Esophagus squamous epithelium (tissue), 5 donors: ENCODE results near the gene KCTD1. TPM values are rescaled to one million over a fixed set of nuclear protein-coding genes. Genes with fewer than 3 reads are reported as not detected.

Source experiments
- DNase-seq: peaks from one replicate; lab custom pipeline; 2025; lab: John Stamatoyannopoulos, UW
- H3K27ac ChIP-seq, 4 donors: fragments of 200-600 bp; sonication (generic); one replicate each; pipeline ENCODE4 v1.5.1; 2016 to 2019; ENCODE audit warnings: mild to moderate bottlenecking in 1 of 4
- H3K27me3 ChIP-seq, 4 donors: fragments of 200-600 bp; sonication (generic); 1 replicate in 3 of 4; 2 replicates in 1 of 4; pipeline versions ENCODE4 v1.5.1 to v1.6.0; 2017 to 2021; ENCODE audit warnings: antibody characterized with exemption in 1 of 4
- H3K36me3 ChIP-seq, 3 donors: fragments of 200-600 bp; sonication (generic); one replicate each; pipeline ENCODE4 v1.5.1; 2016 to 2019
- H3K4me1 ChIP-seq, 3 donors: fragments of 200-600 bp; sonication (generic); one replicate each; pipeline ENCODE4 v1.5.1; 2017 to 2019
- H3K4me3 ChIP-seq, 4 donors: fragments of 200-600 bp; sonication (generic); 1 replicate in 3 of 4; 2 replicates in 1 of 4; pipeline ENCODE4 v1.5.1; 2016 to 2019; ENCODE audit warnings: mild to moderate bottlenecking in 2 of 4, moderate library complexity in 1 of 4
- H3K9me3 ChIP-seq, 3 donors: fragments of 200-600 bp; sonication (generic); one replicate each; pipeline ENCODE4 v1.5.1; 2016 to 2019
- POLR2A ChIP-seq, 4 donors: fragments of 450-650 bp; IDR thresholded peaks; one replicate each; pipeline ENCODE4 v1.6.1; 2017; ENCODE audit warnings: antibody characterized with exemption in 4 of 4, mild to moderate bottlenecking in 4 of 4, moderate library complexity in 3 of 4
- WGBS, 2 donors: methylation state at CpG; one replicate each; pipeline ENCODE4 v1.1.5; 2018; 5-methylcytosine and 5-hydroxymethylcytosine counted together
- intact Hi-C: fragments of 100-400 bp; cut with DNase I; formaldehyde crosslinking; loops from one replicate; pipeline ENCODE4 v1.15.0; 2022
- total RNA-seq, 4 donors: library from RNA; depleted of rRNA; stranded (reverse); fragments of >200 nt; gene quantifications; one replicate each; pipeline ENCODE4 v1.1.0, GENCODE V29; 2016
- TF ChIP-seq, protein P1 (sequence below), 6 experiments: fragments of 450-650 bp in 4 of 6; fragments of 200-600 bp in 2 of 6; sonication (generic) in 2 of 6; IDR thresholded peaks; one replicate each; pipeline ENCODE4 v1.5.1; 2016 to 2019; ENCODE audit warnings: antibody characterized with exemption in 6 of 6, mild to moderate bottlenecking in 4 of 6, moderate library complexity in 4 of 6
- donor health status: DM: yes; HTN: yes; CAD: no.

The KCTD1 gene
- total RNA-seq, 4 donors from 2014 or later = 46.0 to 67.1 (median 56.6) TPM

DNA sequence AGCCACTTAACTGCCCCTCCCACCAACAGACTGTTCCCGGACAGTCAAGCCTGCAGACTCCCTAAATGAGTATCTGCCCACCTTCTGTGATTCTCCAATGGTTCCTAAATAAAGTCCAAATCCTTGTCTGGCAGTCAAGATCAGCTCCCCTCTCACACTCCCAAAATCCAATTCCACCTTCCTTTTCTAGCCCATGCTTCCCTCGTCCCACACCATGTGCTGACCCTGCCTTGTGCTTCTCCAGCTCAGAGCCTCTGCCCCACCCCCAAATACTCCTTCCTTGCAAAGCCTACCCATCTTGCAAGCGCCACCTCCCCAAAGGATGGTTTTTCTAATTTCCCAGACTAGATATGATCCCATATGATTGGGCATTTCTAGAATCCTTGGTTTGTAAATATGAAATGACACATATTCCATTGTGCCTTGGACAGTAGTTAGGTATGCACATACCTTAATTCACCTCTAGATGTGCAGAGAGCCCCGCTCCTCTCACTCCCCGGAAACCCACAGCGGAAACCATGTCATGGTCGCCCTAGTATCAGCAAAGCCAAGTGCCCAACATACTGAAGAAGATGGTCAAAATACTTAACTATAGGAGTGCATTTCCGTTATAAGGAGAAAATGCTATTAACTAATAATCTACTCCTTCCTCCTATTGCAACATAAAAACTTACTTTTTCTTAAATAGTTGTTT is 97.2 kb downstream of the KCTD1 start:
- DNase-seq = no peak
- peaks cover 7 to 24% (median 7%) of the 10 kb centered on the region in 3 donors for H3K36me3 ChIP-seq
- 87 to 90% methylated on average over 8 of the region's 8 CpGs for WGBS, 2 donors
- H3K9me3 ChIP-seq = no peaks in the 10 kb centered on the region
- H3K4me1 ChIP-seq = no peaks in the 10 kb centered on the region
- H3K27ac ChIP-seq = no peak overlapping the region
- intact Hi-C loops = no loop called here
- no peak overlapping the region for H3K4me3 ChIP-seq
- H3K27me3 ChIP-seq = no peaks in the 10 kb centered on the region
- no peak for TF ChIP-seq POLR2A (IDR thresholded peaks at IDR 0.05)
- TF ChIP-seq, protein P1, sequence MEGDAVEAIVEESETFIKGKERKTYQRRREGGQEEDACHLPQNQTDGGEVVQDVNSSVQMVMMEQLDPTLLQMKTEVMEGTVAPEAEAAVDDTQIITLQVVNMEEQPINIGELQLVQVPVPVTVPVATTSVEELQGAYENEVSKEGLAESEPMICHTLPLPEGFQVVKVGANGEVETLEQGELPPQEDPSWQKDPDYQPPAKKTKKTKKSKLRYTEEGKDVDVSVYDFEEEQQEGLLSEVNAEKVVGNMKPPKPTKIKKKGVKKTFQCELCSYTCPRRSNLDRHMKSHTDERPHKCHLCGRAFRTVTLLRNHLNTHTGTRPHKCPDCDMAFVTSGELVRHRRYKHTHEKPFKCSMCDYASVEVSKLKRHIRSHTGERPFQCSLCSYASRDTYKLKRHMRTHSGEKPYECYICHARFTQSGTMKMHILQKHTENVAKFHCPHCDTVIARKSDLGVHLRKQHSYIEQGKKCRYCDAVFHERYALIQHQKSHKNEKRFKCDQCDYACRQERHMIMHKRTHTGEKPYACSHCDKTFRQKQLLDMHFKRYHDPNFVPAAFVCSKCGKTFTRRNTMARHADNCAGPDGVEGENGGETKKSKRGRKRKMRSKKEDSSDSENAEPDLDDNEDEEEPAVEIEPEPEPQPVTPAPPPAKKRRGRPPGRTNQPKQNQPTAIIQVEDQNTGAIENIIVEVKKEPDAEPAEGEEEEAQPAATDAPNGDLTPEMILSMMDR (IDR thresholded peaks at IDR 0.05) = no peak

DNA sequence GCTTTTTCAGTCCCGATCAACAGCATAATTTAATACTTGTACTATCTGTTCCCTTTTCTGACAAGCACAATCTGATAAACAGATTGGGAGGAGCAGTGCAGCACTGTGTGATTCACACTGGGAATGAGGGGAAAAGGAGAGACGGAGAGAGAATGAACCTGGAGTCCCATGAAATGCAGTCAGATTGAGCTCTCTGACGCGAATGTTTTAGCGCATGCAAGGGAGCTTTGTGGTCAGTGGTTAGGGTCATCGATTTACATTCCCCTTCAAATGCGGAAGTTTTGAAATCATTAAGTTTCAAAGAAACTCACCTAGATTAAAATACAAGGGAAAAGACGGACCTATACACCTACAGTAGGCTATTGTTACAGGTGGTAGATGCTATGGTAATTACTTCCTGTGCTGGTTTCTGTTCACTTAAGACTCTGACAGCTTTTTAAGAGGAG is 99.6 kb downstream of the KCTD1 start:
- no peak overlapping the region for H3K4me3 ChIP-seq
- H3K27ac ChIP-seq = no peak overlapping the region
- no peaks in the 10 kb centered on the region for H3K27me3 ChIP-seq
- intact Hi-C loops = no loop called here
- TF ChIP-seq POLR2A (IDR thresholded peaks at IDR 0.05) = no peak
- TF ChIP-seq, protein P1 (IDR thresholded peaks at IDR 0.05) = no peak
- H3K36me3 ChIP-seq = peaks cover 0 to under 1% (median 0%) of the 10 kb centered on the region in 3 donors
- H3K9me3 ChIP-seq = no peaks in the 10 kb centered on the region
- no peak for DNase-seq
- 84 to 85% methylated on average over 8 of the region's 8 CpGs for WGBS, 2 donors
- no peaks in the 10 kb centered on the region for H3K4me1 ChIP-seq

DNA sequence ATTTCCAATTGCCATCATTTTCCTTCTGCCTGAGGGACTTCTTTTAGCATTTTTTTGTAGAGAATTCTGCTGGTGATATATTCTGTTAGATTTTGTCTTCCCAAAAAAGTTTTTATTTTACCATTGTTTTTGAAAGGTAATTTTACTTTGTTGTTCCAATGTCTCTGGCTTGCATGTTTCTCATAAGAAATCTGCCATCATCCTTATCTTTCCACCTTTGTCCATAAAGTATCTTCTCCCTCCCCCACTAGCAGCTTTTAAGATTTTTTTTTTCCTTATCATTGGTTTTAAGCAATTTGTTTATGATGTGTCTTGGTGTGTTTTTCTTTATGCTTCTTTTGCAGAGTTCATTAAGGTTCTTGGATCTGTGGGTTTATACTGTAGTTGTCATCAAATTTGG is 104.5 kb downstream of the KCTD1 start:
- no peak overlapping the region for H3K27ac ChIP-seq
- no peaks in the 10 kb centered on the region for H3K36me3 ChIP-seq
- TF ChIP-seq POLR2A (IDR thresholded peaks at IDR 0.05) = no peak
- TF ChIP-seq, protein P1 (IDR thresholded peaks at IDR 0.05) = no peak
- H3K4me3 ChIP-seq = no peak overlapping the region
- peaks cover 0 to 25% (median 0%) of the 10 kb centered on the region in 3 donors for H3K4me1 ChIP-seq
- intact Hi-C loops = no loop called here
- no peak for DNase-seq
- no peaks in the 10 kb centered on the region for H3K9me3 ChIP-seq
- no peaks in the 10 kb centered on the region for H3K27me3 ChIP-seq

DNA sequence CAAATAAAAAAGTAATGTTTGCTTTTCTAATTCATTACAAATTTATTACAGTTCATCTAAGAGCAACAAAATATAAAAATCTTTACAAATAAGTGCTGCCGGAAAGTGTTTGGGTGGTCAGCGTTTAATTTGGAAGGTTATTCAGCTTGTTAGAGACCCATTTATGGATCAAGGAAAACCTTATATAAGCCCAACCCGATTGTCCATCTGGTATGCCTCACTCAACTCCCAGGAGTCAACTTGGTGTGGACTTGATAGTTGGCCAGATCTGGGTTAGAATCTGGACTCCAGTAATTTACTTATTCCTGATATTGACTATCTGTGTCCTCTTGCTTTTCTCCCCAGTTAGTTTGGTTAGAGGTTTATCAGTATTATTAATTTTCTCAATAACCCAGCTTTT is 106.2 kb downstream of the KCTD1 start:
- Histone ChIP-seq H3K27me3 (no peaks in the 10 kb centered on the region), H3K27ac (peak overlapping the region in 1 of 4 donors; percentile 51), H3K4me1 (peaks cover 0 to 25% (median 0%) of the 10 kb centered on the region in 3 donors), H3K9me3 (no peaks in the 10 kb centered on the region), H3K36me3 (no peaks in the 10 kb centered on the region), H3K4me3 (no peak overlapping the region)
- intact Hi-C loops = no loop called here
- TF ChIP-seq POLR2A (IDR thresholded peaks at IDR 0.05) = no peak
- TF ChIP-seq, protein P1 (IDR thresholded peaks at IDR 0.05) = no peak
- no peak for DNase-seq
- 25 to 33% methylated on average over 3 of the region's 3 CpGs for WGBS, 2 donors

DNA sequence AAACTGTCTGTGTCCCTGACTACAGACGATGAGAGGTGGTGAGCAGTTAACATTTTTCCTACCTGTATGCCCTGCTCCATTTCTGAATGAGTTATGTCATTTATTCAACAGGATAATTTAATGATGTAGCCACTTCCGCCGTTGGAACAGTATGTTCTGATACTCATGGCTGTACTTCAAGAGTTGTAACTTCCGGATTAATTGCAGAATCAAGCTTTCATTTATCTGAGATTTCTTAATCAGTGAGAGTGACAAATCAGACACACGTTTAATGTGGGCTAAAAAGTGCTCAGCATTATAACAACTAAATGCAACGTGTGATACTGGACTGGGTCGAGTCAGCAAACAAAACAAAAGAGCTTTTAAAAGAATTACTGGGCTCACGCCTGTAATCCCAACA is 107.7 kb downstream of the KCTD1 start:
- Histone ChIP-seq H3K27ac (peak overlapping the region in 1 of 4 donors; percentile 51), H3K27me3 (no peaks in the 10 kb centered on the region), H3K9me3 (no peaks in the 10 kb centered on the region), H3K4me3 (no peak overlapping the region), H3K4me1 (peaks cover 0 to 25% (median 0%) of the 10 kb centered on the region in 3 donors), H3K36me3 (no peaks in the 10 kb centered on the region)
- no peak for TF ChIP-seq POLR2A (IDR thresholded peaks at IDR 0.05)
- TF ChIP-seq, protein P1 (IDR thresholded peaks at IDR 0.05) = no peak
- no peak for DNase-seq
- intact Hi-C loops = no loop called here
- WGBS, 2 donors = 37 to 53% methylated on average over 8 of the region's 8 CpGs
